A673 (cell line): ENCODE data around the gene CDKN3. TPM values are rescaled to one million over a fixed set of nuclear protein-coding genes. Genes with fewer than 3 reads are reported as not detected.

Experiments
- BruUV-seq: library from RNA; stranded (reverse); fragments of 400-500 nt; replicated peaks from 2 replicates; lab custom pipeline; 2021; lab: Mats Ljungman, UMichigan
- CTCF ChIA-PET: fragments of 300-600 bp; sonication (Branson Sonifier 250); formaldehyde crosslinking; loops from one replicate; lab custom pipeline; 2022; ENCODE audit warnings: antibody characterized with exemption; lab: Charles Lee
- POLR2A ChIA-PET: fragments of 300-600 bp; sonication (Branson Sonifier 250); formaldehyde crosslinking; loops from one replicate; lab custom pipeline; 2022; ENCODE audit warnings: antibody characterized with exemption; ENCODE audit not compliant: low non-redundant PET; lab: Charles Lee
- DNase-seq: peaks from one replicate; pipeline ENCODE4 v3.0.0-alpha.2; 2015; ENCODE audit warnings: low spot score
- H3K27ac ChIP-seq: fragments of 200-600 bp; sonication (generic); 2 replicates; pipeline ENCODE4 v1.5.1; 2016; ENCODE audit warnings: mixed run types, low read depth, mild to moderate bottlenecking, mixed read lengths, antibody characterized with exemption, low read length; ENCODE audit not compliant: poor library complexity, severe bottlenecking
- H3K27me3 ChIP-seq: fragments of 200-600 bp; sonication (generic); replicated peaks from 2 replicates; pipeline ENCODE4 v1.6.1; 2017; ENCODE audit warnings: mixed run types, low read depth, mild to moderate bottlenecking, mixed read lengths, antibody characterized with exemption, low read length; ENCODE audit not compliant: insufficient read depth, poor library complexity
- H3K36me3 ChIP-seq: fragments of 200-600 bp; sonication (generic); 2 replicates; pipeline ENCODE4 v1.6.1; 2016; ENCODE audit warnings: mixed run types, mild to moderate bottlenecking, mixed read lengths, antibody characterized with exemption, low read length; ENCODE audit not compliant: insufficient read depth, poor library complexity, severe bottlenecking
- H3K4me1 ChIP-seq: fragments of 200-600 bp; sonication (generic); 2 replicates; pipeline ENCODE4 v1.6.1; 2017; ENCODE audit warnings: mixed run types, mild to moderate bottlenecking, mixed read lengths, antibody characterized with exemption, low read length; ENCODE audit not compliant: insufficient read depth, poor library complexity, severe bottlenecking
- H3K4me3 ChIP-seq: fragments of 200-600 bp; sonication (generic); 2 replicates; pipeline ENCODE4 v1.5.1; 2016; ENCODE audit warnings: low read depth, mixed run types, mild to moderate bottlenecking, mixed read lengths, low read length; ENCODE audit not compliant: poor library complexity, severe bottlenecking
- H3K9me3 ChIP-seq: fragments of 200-600 bp; sonication (generic); 2 replicates; pipeline ENCODE4 v1.6.1; 2016; ENCODE audit warnings: mixed run types, low read depth, mild to moderate bottlenecking, mixed read lengths, antibody characterized with exemption, low read length; ENCODE audit not compliant: poor library complexity, severe bottlenecking
- CTCF ChIP-seq: fragments of 300-800, 200-600 bp; sonication (generic); conservative IDR thresholded peaks from 2 replicates; pipeline ENCODE4 v1.5.1; 2017; ENCODE audit warnings: low read depth, mild to moderate bottlenecking, antibody characterized with exemption, low read length, moderate library complexity, mixed read lengths
- EZH2 ChIP-seq: fragments of 200-600 bp; sonication (generic); IDR thresholded peaks from 2 replicates; pipeline ENCODE4 v1.6.1; 2017; ENCODE audit warnings: borderline replicate concordance, low read depth, mild to moderate bottlenecking, mixed read lengths, antibody characterized with exemption, low read length; ENCODE audit not compliant: poor library complexity, severe bottlenecking
- intact Hi-C: fragments of 100-400 bp; cut with micrococcal nuclease; formaldehyde crosslinking; loops from one replicate; pipeline ENCODE4 v1.10.0; 2022; ENCODE audit not compliant: unreplicated experiment
- total RNA-seq: library from RNA; stranded (reverse); gene quantifications from 2 replicates; pipeline ENCODE4 v1.2.3, GENCODE V29; 2021

Gene CDKN3
- total RNA-seq, 1 experiment from 2014 or later: 108 TPM

- H3K4me3 ChIP-seq: no peak overlapping the region
- no peaks in the 10 kb centered on the region for H3K4me1 ChIP-seq
- H3K9me3 ChIP-seq: no peaks in the 10 kb centered on the region
- ChIA-PET CTCF (no interaction called here), POLR2A (interaction anchor here (0.5 kb wide), 1 partner anchor 28 kb away, joined by 4 read pairs; the partner anchor contains the start of gene CDKN3)
- intact Hi-C loops: no loop called here
- peaks cover 53% of the 10 kb centered on the region for H3K36me3 ChIP-seq
- no peak overlapping the region for H3K27ac ChIP-seq
- no peaks in the 10 kb centered on the region for H3K27me3 ChIP-seq
- DNase-seq: no peak
- TF ChIP-seq CTCF (no peak), EZH2 (no peak)
- no TSS peak for BruUV-seq
Observed at GRCh38 chr14:54424479-54424901, 27.7 kb downstream of the CDKN3 start.

- POLR2A ChIA-PET: interaction anchor here (0.5 to 0.7 kb wide), 2 partner anchors 21 to 28 kb away, joined by 4 read pairs; partner anchors contain the start of gene CDKN3
- Histone ChIP-seq H3K27ac (no peak overlapping the region), H3K4me3 (no peak overlapping the region), H3K4me1 (no peaks in the 10 kb centered on the region), H3K36me3 (peaks cover 57% of the 10 kb centered on the region), H3K27me3 (no peaks in the 10 kb centered on the region), H3K9me3 (no peaks in the 10 kb centered on the region)
- DNase-seq: no peak
- intact Hi-C loops: no loop called here
- CTCF ChIA-PET: no interaction called here
- TF ChIP-seq EZH2 (no peak), CTCF (no peak)
- BruUV-seq: no TSS peak
Observed at GRCh38 chr14:54425068-54425467, 28.3 kb downstream of the CDKN3 start.

GRCh38 chr14:54425537-54426274, 28.9 kb downstream of the CDKN3 start:
- ChIA-PET CTCF (no interaction called here), POLR2A (interaction anchor here (0.7 kb wide), 1 partner anchor 20 kb away, joined by 4 read pairs; no protein-coding TSS in a partner anchor)
- no peak overlapping the region for H3K4me3 ChIP-seq
- H3K4me1 ChIP-seq: no peaks in the 10 kb centered on the region
- no TSS peak for BruUV-seq
- peaks cover 60% of the 10 kb centered on the region for H3K36me3 ChIP-seq
- H3K27me3 ChIP-seq: no peaks in the 10 kb centered on the region
- no peak for DNase-seq
- no peaks in the 10 kb centered on the region for H3K9me3 ChIP-seq
- H3K27ac ChIP-seq: no peak overlapping the region
- TF ChIP-seq CTCF: no peak
- no peak for TF ChIP-seq EZH2
- intact Hi-C loops: no loop called here
